ENCODE measurements around the gene SH3BGRL3.

- TF ChIP-seq CTCF (conservative IDR thresholded peaks at IDR 0.05; ENCODE audit: low read length): no peak
- TF ChIP-seq EZH2phosphoT487 (IDR thresholded peaks at IDR 0.05; ENCODE audit: borderline replicate concordance): no peak
Observed at GRCh38 chr1:26318338-26319064, 38.6 kb downstream of the SH3BGRL3 start.
